ENCODE measurements around the gene ALG9.

DNA sequence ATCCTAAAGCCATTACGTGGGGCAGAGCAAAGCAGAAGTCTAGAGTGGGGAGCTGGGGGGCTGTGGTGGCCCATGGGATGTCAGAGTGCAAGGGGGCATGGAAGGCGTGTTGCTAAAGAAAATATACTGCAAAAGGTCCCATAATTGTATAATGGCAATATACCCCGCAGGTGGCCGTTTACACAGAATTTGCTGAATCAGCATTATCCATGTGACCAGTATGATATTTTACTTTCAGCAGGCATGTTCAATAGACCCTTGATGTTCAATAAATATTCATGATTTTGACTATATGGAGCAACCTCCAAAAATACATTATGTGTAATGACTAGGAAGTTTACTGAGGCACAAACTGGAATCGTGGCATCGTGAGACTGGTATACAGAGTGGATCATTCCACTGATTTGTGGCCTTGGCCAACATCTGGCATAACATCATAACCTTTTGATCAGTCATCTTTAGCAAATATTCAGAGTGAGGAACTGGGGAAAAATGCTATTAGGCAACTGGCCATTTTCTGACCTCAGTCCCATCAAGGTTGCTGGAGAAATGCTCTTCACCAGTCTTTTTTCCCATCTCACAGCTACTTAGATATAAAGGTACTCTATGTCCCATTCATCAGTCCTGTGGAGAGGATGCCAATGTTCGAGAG, 75.9 kb downstream of the ALG9 start:
- TF ChIP-seq, protein P1, sequence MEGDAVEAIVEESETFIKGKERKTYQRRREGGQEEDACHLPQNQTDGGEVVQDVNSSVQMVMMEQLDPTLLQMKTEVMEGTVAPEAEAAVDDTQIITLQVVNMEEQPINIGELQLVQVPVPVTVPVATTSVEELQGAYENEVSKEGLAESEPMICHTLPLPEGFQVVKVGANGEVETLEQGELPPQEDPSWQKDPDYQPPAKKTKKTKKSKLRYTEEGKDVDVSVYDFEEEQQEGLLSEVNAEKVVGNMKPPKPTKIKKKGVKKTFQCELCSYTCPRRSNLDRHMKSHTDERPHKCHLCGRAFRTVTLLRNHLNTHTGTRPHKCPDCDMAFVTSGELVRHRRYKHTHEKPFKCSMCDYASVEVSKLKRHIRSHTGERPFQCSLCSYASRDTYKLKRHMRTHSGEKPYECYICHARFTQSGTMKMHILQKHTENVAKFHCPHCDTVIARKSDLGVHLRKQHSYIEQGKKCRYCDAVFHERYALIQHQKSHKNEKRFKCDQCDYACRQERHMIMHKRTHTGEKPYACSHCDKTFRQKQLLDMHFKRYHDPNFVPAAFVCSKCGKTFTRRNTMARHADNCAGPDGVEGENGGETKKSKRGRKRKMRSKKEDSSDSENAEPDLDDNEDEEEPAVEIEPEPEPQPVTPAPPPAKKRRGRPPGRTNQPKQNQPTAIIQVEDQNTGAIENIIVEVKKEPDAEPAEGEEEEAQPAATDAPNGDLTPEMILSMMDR (IDR thresholded peaks at IDR 0.05), result no peak
- TF ChIP-seq POLR2A (IDR thresholded peaks at IDR 0.05) (no peak), EP300 (IDR thresholded peaks at IDR 0.05) (no peak)

Data from ovary (tissue), 3 donors.